ENCODE data around the gene STK39. TPM values are rescaled to one million over a fixed set of nuclear protein-coding genes. Genes with fewer than 3 reads are reported as not detected.

The STK39 gene
- total RNA-seq, 2 experiments from 2014 or later = 17.7 to 41.1 TPM

DNA sequence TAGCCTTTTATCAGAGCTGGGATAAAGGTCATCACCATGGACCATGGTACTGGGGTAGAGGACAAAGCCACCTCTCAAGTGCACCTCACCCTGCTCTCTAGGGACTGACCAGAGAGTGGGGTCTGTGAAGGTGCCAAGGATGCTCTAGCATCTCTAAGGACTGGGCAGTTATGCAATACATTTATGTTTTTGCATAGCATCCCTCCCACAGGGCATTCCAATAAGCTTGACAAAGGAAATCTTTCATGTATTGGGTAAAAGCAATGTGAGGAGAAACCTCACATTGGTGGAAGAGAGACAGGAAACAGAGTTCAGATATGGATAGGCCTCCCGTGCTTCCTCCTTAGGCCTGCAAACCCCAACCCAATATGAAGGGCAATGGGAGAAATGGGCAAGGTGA is 31.6 kb downstream of the STK39 start:
- no peaks in the 10 kb centered on the region for H3K9me2 ChIP-seq (ENCODE audit: insufficient read depth, low read length)
- H2AFZ ChIP-seq (ENCODE audit: low read length) = no peak overlapping the region
- no peak for DNase-seq (ENCODE audit: low spot score)
- no peaks in the 10 kb centered on the region for H4K20me1 ChIP-seq (ENCODE audit: insufficient read depth, low read length)
- H3K27ac ChIP-seq (ENCODE audit: low read depth, low read length, poor library complexity, severe bottlenecking) = no peak overlapping the region
- no peaks in the 10 kb centered on the region for H3K36me3 ChIP-seq (ENCODE audit: insufficient read depth, low read length)
- no peaks in the 10 kb centered on the region for H3K9me3 ChIP-seq (ENCODE audit: low read length)
- no peaks in the 10 kb centered on the region for H3K4me1 ChIP-seq (ENCODE audit: insufficient read depth, low read length, poor library complexity, severe bottlenecking)
- ChIA-PET POLR2A (interaction anchor here (1.2 kb wide), 1 partner anchor 25 kb away, joined by 3 read pairs; no protein-coding TSS in a partner anchor), CTCF (ENCODE audit: unreplicated experiment) (no interaction called here)
- no peaks in the 10 kb centered on the region for H3K79me2 ChIP-seq (ENCODE audit: insufficient read depth, low read depth, low read length)
- no peak overlapping the region for H3K4me3 ChIP-seq (ENCODE audit: low read depth, low read length, poor library complexity, severe bottlenecking)
- no TSS peak for BruUV-seq (replicated peaks)
- H3K4me2 ChIP-seq (ENCODE audit: low read length) = no peak overlapping the region
- TF ChIP-seq, protein P1, sequence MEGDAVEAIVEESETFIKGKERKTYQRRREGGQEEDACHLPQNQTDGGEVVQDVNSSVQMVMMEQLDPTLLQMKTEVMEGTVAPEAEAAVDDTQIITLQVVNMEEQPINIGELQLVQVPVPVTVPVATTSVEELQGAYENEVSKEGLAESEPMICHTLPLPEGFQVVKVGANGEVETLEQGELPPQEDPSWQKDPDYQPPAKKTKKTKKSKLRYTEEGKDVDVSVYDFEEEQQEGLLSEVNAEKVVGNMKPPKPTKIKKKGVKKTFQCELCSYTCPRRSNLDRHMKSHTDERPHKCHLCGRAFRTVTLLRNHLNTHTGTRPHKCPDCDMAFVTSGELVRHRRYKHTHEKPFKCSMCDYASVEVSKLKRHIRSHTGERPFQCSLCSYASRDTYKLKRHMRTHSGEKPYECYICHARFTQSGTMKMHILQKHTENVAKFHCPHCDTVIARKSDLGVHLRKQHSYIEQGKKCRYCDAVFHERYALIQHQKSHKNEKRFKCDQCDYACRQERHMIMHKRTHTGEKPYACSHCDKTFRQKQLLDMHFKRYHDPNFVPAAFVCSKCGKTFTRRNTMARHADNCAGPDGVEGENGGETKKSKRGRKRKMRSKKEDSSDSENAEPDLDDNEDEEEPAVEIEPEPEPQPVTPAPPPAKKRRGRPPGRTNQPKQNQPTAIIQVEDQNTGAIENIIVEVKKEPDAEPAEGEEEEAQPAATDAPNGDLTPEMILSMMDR (conservative IDR thresholded peaks at IDR 0.05; ENCODE audit: low read length) = no peak
- no peak for TF ChIP-seq EZH2phosphoT487 (IDR thresholded peaks at IDR 0.05; ENCODE audit: borderline replicate concordance, low read depth, low read length)
- intact Hi-C loops (cut with micrococcal nuclease; ENCODE audit: unreplicated experiment) = no loop called here

DNA sequence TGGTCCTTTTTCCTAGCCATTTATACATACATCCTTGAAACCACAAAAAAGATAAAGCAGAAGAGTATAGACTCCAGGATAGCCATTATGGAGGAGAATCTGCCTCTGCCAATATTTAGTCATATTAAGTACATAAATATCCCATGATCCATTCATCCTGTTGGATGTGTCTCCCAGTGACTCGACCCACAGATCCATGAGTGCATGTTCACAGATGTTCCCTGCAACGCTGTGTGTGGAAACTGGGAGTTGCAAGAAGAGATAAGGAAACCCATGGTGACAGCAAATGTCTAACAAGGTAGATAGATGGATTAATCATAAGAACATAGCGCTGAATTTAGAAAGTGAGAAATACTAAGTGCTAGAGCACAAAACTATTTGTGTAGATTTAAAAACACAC is 34.5 kb downstream of the STK39 start:
- intact Hi-C loops (cut with micrococcal nuclease; ENCODE audit: unreplicated experiment) = no loop called here

DNA sequence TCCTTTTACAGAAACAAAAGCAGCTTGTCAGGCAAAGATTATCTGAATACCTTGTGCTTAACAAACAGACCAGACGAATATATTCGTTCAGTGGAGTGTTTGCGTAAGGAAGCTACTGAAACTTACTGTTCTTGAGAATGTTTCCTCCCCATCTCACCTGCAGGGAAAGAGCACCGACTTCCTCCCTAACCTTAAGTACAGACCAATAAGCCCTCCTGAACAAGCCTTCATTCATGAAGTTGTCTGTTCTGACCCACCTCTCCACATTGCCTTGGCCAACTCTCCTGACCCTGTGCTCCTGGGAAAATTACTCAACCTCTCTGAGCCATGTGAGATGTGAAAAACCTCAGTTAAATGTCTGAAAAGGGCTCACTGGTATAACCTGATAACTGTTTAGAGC is 35.2 kb downstream of the STK39 start:
- no TSS peak for BruUV-seq (replicated peaks)
- Histone ChIP-seq H3K9me3 (ENCODE audit: low read length) (no peaks in the 10 kb centered on the region), H3K36me3 (ENCODE audit: insufficient read depth, low read length) (no peaks in the 10 kb centered on the region), H3K4me2 (ENCODE audit: low read length) (no peak overlapping the region), H3K79me2 (ENCODE audit: insufficient read depth, low read depth, low read length) (no peaks in the 10 kb centered on the region), H4K20me1 (ENCODE audit: insufficient read depth, low read length) (no peaks in the 10 kb centered on the region), H3K4me3 (ENCODE audit: low read depth, low read length, poor library complexity, severe bottlenecking) (no peak overlapping the region), H3K27ac (ENCODE audit: low read depth, low read length, poor library complexity, severe bottlenecking) (no peak overlapping the region), H3K9me2 (ENCODE audit: insufficient read depth, low read length) (no peaks in the 10 kb centered on the region), H3K4me1 (ENCODE audit: insufficient read depth, low read length, poor library complexity, severe bottlenecking) (no peaks in the 10 kb centered on the region), H2AFZ (ENCODE audit: low read length) (no peak overlapping the region)
- CTCF ChIA-PET (ENCODE audit: unreplicated experiment) = no interaction called here
- POLR2A ChIA-PET = interaction anchor here (1.1 kb wide), 1 partner anchor 17 kb away, joined by 4 read pairs; no protein-coding TSS in a partner anchor
- intact Hi-C loops (cut with micrococcal nuclease; ENCODE audit: unreplicated experiment) = no loop called here
- no peak for DNase-seq (ENCODE audit: low spot score)
- TF ChIP-seq, protein P1 (conservative IDR thresholded peaks at IDR 0.05; ENCODE audit: low read length) = no peak
- no peak for TF ChIP-seq EZH2phosphoT487 (IDR thresholded peaks at IDR 0.05; ENCODE audit: borderline replicate concordance, low read depth, low read length)

More for the DNA sequence above, 34.5 kb downstream of the STK39 start:
- BruUV-seq (replicated peaks) = no TSS peak
- TF ChIP-seq, protein P1 (conservative IDR thresholded peaks at IDR 0.05; ENCODE audit: low read length) = no peak
- TF ChIP-seq EZH2phosphoT487 (IDR thresholded peaks at IDR 0.05; ENCODE audit: borderline replicate concordance, low read depth, low read length) = no peak
- no peak overlapping the region for H2AFZ ChIP-seq (ENCODE audit: low read length)
- ChIA-PET CTCF (ENCODE audit: unreplicated experiment) (no interaction called here), POLR2A (no interaction called here)
- no peak overlapping the region for H3K4me2 ChIP-seq (ENCODE audit: low read length)
- no peaks in the 10 kb centered on the region for H4K20me1 ChIP-seq (ENCODE audit: insufficient read depth, low read length)
- DNase-seq (ENCODE audit: low spot score) = no peak
- no peaks in the 10 kb centered on the region for H3K9me3 ChIP-seq (ENCODE audit: low read length)
- no peaks in the 10 kb centered on the region for H3K36me3 ChIP-seq (ENCODE audit: insufficient read depth, low read length)
- no peaks in the 10 kb centered on the region for H3K9me2 ChIP-seq (ENCODE audit: insufficient read depth, low read length)
- no peaks in the 10 kb centered on the region for H3K4me1 ChIP-seq (ENCODE audit: insufficient read depth, low read length, poor library complexity, severe bottlenecking)
- H3K27ac ChIP-seq (ENCODE audit: low read depth, low read length, poor library complexity, severe bottlenecking) = no peak overlapping the region
- no peaks in the 10 kb centered on the region for H3K79me2 ChIP-seq (ENCODE audit: insufficient read depth, low read depth, low read length)
- no peak overlapping the region for H3K4me3 ChIP-seq (ENCODE audit: low read depth, low read length, poor library complexity, severe bottlenecking)
